Vagina (tissue), 2 donors: Measurements from ENCODE around the gene MASP2. TPM values are rescaled to one million over a fixed set of nuclear protein-coding genes. Genes with fewer than 3 reads are reported as not detected.
"Not testable (repeated sequence)": the region's sequence is repeated elsewhere in the genome, so short reads cannot be mapped to it uniquely, and the experiment has no call there.

ENCODE experiments used
- DNase-seq, 2 donors: peaks; one replicate each; pipeline ENCODE4 v3.0.0-alpha.2; 2017; ENCODE audit errors: extremely low spot score in 2 of 2
- H3K27ac ChIP-seq: fragments of 200-600 bp; sonication (generic); one replicate; pipeline ENCODE4 v1.5.1; 2019
- H3K27me3 ChIP-seq: fragments of 200-600 bp; sonication (generic); one replicate; pipeline ENCODE4 v1.5.1; 2019
- H3K36me3 ChIP-seq, 2 donors: fragments of 200-600 bp; sonication (generic); one replicate each; pipeline ENCODE4 v1.5.1; 2017 to 2019
- H3K4me1 ChIP-seq: fragments of 200-600 bp; sonication (generic); one replicate; pipeline ENCODE4 v1.5.1; 2019
- H3K4me3 ChIP-seq, 2 donors: fragments of 200-600 bp; sonication (generic); 1 replicate in 1 of 2; 2 replicates in 1 of 2; pipeline ENCODE4 v1.5.1; 2016 to 2019
- H3K9me3 ChIP-seq: fragments of 200-600 bp; sonication (generic); one replicate; pipeline ENCODE4 v1.5.1; 2019
- POLR2A ChIP-seq, 2 donors: fragments of 450-650 bp; IDR thresholded peaks; one replicate each; pipeline ENCODE4 v1.6.1; 2017; ENCODE audit warnings: antibody characterized with exemption in 2 of 2, mild to moderate bottlenecking in 2 of 2, moderate library complexity in 2 of 2
- POLR2AphosphoS5 ChIP-seq, 2 donors: sonication (generic); formaldehyde crosslinking; IDR thresholded peaks; one replicate each; pipeline ENCODE4 v1.9.0; 2017; ENCODE audit warnings: antibody characterized with exemption in 2 of 2, mild to moderate bottlenecking in 2 of 2, low read depth in 1 of 2; ENCODE audit not compliant: insufficient read depth in 1 of 2
- intact Hi-C: fragments of 100-400 bp; cut with DNase I; formaldehyde crosslinking; loops from one replicate; pipeline ENCODE4 v1.15.1; 2023
- total RNA-seq: library from RNA; depleted of rRNA; stranded (reverse); fragments of >200 nt; gene quantifications from one replicate; pipeline ENCODE4 v1.2.3, GENCODE V29; 2016
- TF ChIP-seq, protein P1 (sequence below), 3 experiments: fragments of 450-650 bp in 2 of 3; fragments of 200-600 bp in 1 of 3; sonication (generic) in 1 of 3; IDR thresholded peaks; one replicate each; pipeline ENCODE4 v1.5.1; 2017 to 2019; ENCODE audit warnings: antibody characterized with exemption in 3 of 3, mild to moderate bottlenecking in 2 of 3, moderate library complexity in 2 of 3

MASP2 gene
- total RNA-seq, 1 donor from 2014 or later, result not detected

DNA sequence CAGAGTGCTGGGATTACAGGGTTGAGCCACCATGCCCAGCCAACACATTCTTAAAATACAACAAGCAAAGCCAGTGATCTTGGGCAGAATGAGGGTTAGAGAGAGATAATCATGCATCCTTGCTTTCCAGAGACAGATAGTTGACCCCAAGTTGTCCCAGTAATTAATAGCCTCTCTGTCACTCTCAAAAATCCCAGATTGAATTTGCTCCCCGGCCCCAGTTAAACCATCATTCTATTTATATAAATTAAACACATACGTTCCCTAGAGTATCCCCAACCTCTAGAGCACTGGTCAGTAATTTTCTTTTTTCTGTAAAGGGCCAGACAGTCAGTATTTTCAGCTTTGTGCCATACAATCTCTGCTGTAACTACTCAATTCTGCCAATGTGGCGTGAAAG lies 50.9 kb downstream of the MASP2 start:
- no peaks in the 10 kb centered on the region for H3K27me3 ChIP-seq
- intact Hi-C loops, result no loop called here
- no peak overlapping the region for H3K4me3 ChIP-seq
- H3K4me1 ChIP-seq, result no peaks in the 10 kb centered on the region
- no peak for DNase-seq
- no peaks in the 10 kb centered on the region for H3K9me3 ChIP-seq
- no peak for TF ChIP-seq POLR2AphosphoS5 (IDR thresholded peaks at IDR 0.05; ENCODE audit: insufficient read depth in 1 of 2, low read depth in 1 of 2)
- TF ChIP-seq, protein P1, sequence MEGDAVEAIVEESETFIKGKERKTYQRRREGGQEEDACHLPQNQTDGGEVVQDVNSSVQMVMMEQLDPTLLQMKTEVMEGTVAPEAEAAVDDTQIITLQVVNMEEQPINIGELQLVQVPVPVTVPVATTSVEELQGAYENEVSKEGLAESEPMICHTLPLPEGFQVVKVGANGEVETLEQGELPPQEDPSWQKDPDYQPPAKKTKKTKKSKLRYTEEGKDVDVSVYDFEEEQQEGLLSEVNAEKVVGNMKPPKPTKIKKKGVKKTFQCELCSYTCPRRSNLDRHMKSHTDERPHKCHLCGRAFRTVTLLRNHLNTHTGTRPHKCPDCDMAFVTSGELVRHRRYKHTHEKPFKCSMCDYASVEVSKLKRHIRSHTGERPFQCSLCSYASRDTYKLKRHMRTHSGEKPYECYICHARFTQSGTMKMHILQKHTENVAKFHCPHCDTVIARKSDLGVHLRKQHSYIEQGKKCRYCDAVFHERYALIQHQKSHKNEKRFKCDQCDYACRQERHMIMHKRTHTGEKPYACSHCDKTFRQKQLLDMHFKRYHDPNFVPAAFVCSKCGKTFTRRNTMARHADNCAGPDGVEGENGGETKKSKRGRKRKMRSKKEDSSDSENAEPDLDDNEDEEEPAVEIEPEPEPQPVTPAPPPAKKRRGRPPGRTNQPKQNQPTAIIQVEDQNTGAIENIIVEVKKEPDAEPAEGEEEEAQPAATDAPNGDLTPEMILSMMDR (IDR thresholded peaks at IDR 0.05), result no peak
- TF ChIP-seq POLR2A (IDR thresholded peaks at IDR 0.05), result no peak
- H3K36me3 ChIP-seq, result no peaks in the 10 kb centered on the region
- no peak overlapping the region for H3K27ac ChIP-seq

DNA sequence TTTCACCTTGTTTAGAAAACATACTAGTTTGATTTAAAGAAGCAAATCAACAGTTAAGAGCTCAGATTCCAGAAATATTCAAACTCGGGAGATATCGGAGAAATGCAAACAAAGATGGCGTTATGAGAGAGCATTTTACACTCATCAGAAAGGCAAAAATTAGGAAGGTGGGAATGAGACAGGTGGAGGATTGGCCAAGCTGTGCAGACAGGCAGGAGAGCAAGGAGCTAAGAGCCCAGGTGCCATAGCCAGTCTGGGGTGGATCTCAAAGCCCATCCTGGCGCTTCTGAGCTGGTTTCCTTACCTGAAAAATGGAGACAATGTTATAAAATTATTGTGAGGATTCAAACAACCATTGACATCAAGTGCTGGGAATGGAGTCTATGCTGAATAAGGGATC lies 54.2 kb downstream of the MASP2 start:
- H3K36me3 ChIP-seq, result no peaks in the 10 kb centered on the region
- TF ChIP-seq POLR2A (IDR thresholded peaks at IDR 0.05) (no peak), POLR2AphosphoS5 (IDR thresholded peaks at IDR 0.05; ENCODE audit: insufficient read depth in 1 of 2, low read depth in 1 of 2) (no peak)
- TF ChIP-seq, protein P1 (IDR thresholded peaks at IDR 0.05), result no peak
- intact Hi-C loops, result no loop called here

DNA sequence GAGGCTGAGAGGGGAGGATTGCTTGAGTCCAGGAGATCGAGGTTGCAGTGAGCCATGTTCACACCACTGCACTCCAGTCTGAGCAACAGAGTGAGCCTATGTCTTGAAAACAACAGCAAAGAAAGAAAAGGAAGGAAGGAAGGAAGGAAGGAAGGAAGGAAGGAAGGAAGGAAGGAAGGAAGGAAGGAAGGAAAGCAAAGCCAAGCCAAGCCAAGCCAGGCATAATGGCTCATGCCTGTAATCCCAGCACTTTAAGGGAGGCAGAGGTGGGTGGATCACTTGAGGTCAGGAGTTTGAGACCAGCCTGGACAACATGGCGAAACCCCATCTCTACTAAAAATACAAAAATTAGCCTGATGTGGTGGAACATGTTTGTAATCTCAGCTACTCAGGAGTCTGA lies 55.0 kb downstream of the MASP2 start:
- H3K4me1 ChIP-seq, H3K4me3 ChIP-seq, H3K27me3 ChIP-seq, H3K9me3 ChIP-seq, H3K27ac ChIP-seq, DNase-seq, H3K36me3 ChIP-seq, intact Hi-C loops: not testable (repeated sequence)

More for the DNA sequence above, 54.2 kb downstream of the MASP2 start:
- no peaks in the 10 kb centered on the region for H3K9me3 ChIP-seq
- no peaks in the 10 kb centered on the region for H3K27me3 ChIP-seq
- no peak overlapping the region for H3K27ac ChIP-seq
- DNase-seq, result no peak
- no peaks in the 10 kb centered on the region for H3K4me1 ChIP-seq
- no peak overlapping the region for H3K4me3 ChIP-seq

DNA sequence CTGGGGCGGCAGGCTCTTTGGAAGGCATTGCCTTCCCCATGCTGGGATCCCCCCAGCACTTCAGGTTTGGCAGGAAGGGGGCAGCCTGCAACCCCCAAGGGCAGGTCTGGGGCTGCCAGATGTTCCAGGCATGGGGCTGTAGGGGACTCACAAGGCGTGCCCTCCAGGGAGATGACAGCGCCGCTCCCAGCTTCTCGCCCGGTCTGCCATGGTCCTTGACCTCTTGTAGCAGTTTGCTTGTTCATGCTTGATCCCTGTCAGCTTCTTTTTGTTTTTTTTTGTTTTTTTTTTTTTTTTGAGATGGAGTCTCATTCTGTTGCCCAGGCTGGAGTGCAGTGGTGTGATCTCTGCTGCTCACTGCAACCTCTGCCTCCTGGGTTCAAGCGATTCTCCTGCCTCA lies 56.2 kb downstream of the MASP2 start:
- Histone ChIP-seq H3K27me3 (no peaks in the 10 kb centered on the region), H3K4me3 (no peak overlapping the region), H3K36me3 (no peaks in the 10 kb centered on the region), H3K4me1 (no peaks in the 10 kb centered on the region), H3K27ac (no peak overlapping the region), H3K9me3 (no peaks in the 10 kb centered on the region)
- intact Hi-C loops, result no loop called here
- TF ChIP-seq, protein P1 (IDR thresholded peaks at IDR 0.05), result no peak
- TF ChIP-seq POLR2A (IDR thresholded peaks at IDR 0.05), result no peak
- no peak for TF ChIP-seq POLR2AphosphoS5 (IDR thresholded peaks at IDR 0.05; ENCODE audit: insufficient read depth in 1 of 2, low read depth in 1 of 2)
- no peak for DNase-seq

DNA sequence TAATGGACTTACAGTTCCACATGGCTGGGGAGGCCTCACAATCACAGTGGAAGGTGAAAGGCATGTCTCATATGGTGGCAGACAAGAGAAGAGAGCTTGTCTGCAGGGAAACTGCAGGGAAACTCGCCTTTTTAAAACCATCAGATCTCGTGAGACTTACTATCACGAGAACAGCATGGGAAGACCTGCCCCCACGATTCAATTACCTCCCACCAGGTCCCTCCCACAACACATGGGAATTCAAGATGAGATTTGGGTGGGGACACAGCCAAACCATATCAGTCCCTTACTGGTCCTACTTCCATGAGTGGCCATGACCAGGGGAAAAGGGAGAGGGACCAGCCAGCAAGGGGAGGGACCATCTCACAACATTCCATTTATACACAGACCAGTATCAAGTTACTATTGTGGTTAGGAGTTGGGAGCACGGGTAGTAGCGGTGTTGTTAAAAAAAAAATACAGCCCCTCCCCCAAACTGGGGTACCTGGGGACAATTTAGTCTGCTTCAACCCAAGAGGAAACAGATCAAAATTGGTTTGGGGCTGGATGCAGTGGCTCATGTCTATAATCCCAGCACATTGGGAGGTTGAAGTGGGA lies 57.0 kb downstream of the MASP2 start:
- DNase-seq, H3K27me3 ChIP-seq, H3K27ac ChIP-seq, H3K9me3 ChIP-seq, intact Hi-C loops, H3K36me3 ChIP-seq, H3K4me1 ChIP-seq, H3K4me3 ChIP-seq: not testable (repeated sequence)

DNA sequence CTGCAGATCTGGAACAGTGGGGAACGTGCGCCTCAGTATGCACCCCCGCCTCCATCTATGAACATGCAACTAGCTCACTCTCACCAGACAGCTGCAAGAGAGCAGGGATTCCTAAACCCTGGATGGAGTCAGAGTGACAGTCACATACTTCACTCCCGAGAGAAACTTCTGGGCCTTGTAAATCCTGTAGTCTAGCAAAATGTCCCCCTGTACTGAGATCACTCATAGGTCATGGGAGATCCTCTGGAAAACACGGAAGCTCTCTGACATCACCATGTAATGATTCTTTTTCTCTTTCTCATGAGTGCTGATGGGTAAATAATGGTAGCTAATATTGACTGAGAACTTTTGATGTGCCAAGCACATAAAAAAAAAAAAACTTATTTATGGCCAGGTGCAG lies 57.9 kb downstream of the MASP2 start:
- H3K36me3 ChIP-seq, result no peaks in the 10 kb centered on the region
- H3K27me3 ChIP-seq, result no peaks in the 10 kb centered on the region
- no peaks in the 10 kb centered on the region for H3K9me3 ChIP-seq
- no peak for DNase-seq
- no peak overlapping the region for H3K27ac ChIP-seq
- no peaks in the 10 kb centered on the region for H3K4me1 ChIP-seq
- TF ChIP-seq, protein P1 (IDR thresholded peaks at IDR 0.05), result no peak
- TF ChIP-seq POLR2AphosphoS5 (IDR thresholded peaks at IDR 0.05; ENCODE audit: insufficient read depth in 1 of 2, low read depth in 1 of 2) (no peak), POLR2A (IDR thresholded peaks at IDR 0.05) (no peak)
- intact Hi-C loops, result no loop called here
- H3K4me3 ChIP-seq, result no peak overlapping the region
